Panc1 (cell line): ENCODE results near the gene ZNF662. TPM values are rescaled to one million over a fixed set of nuclear protein-coding genes. Genes with fewer than 3 reads are reported as not detected.

Experiments
- ATAC-seq: fragments of 200-7000 bp; cut with Tn5 transposase; 2 replicates; pipeline ENCODE4 v1.9.1; 2020; ENCODE audit warnings: mild to moderate bottlenecking, moderate library complexity
- BruUV-seq: library from RNA; stranded (reverse); fragments of 400-500 nt; replicated peaks from 2 replicates; lab custom pipeline; 2021; lab: Mats Ljungman, UMichigan
- CTCF ChIA-PET: fragments of 300-600 bp; sonication (Branson Sonifier 250); formaldehyde crosslinking; loops from one replicate; lab custom pipeline; 2022; ENCODE audit warnings: antibody characterized with exemption; lab: Charles Lee
- POLR2A ChIA-PET: fragments of 300-600 bp; sonication (Branson Sonifier 250); formaldehyde crosslinking; loops from one replicate; lab custom pipeline; 2022; ENCODE audit warnings: antibody characterized with exemption; lab: Charles Lee
- DNase-seq: peaks from one replicate; pipeline ENCODE4 v3.0.0-alpha.2; 2010; ENCODE audit warnings: low read depth, low spot score
- H3K27ac ChIP-seq: 2 replicates; pipeline ENCODE4 v1.5.1; 2011; ENCODE audit warnings: mild to moderate bottlenecking, low read length, inconsistent platforms
- H3K27me3 ChIP-seq: fragments of 200-500 bp; sonication (Bioruptor generic); 2 replicates; pipeline ENCODE4 v1.6.0; 2014; ENCODE audit warnings: low read length, inconsistent platforms; ENCODE audit not compliant: control insufficient read depth, insufficient read depth
- H3K36me3 ChIP-seq: fragments of 200-500 bp; sonication (Bioruptor generic); 2 replicates; pipeline ENCODE4 v1.5.1; 2014; ENCODE audit warnings: inconsistent platforms, mild to moderate bottlenecking, low read length, moderate library complexity; ENCODE audit not compliant: control insufficient read depth, insufficient read depth
- H3K4me1 ChIP-seq: 2 replicates; pipeline ENCODE4 v1.5.1; 2011; ENCODE audit warnings: inconsistent platforms, mild to moderate bottlenecking, low read length, moderate library complexity; ENCODE audit not compliant: control insufficient read depth, insufficient read depth
- H3K4me3 ChIP-seq, 2 experiments: 2 replicates each; pipeline ENCODE4 v1.5.1; 2011 to 2012; ENCODE audit warnings: low read depth in 2 of 2, low read length in 2 of 2, mild to moderate bottlenecking in 2 of 2, inconsistent platforms in 1 of 2, moderate library complexity in 1 of 2
- H3K9me3 ChIP-seq: fragments of 200-500 bp; sonication (Bioruptor generic); 2 replicates; pipeline ENCODE4 v1.5.1; 2014; ENCODE audit warnings: low read depth, mild to moderate bottlenecking, inconsistent platforms, low read length, moderate library complexity; ENCODE audit not compliant: control insufficient read depth, insufficient read depth
- CTCF ChIP-seq: fragments of 450-650 bp; IDR thresholded peaks from 2 replicates; pipeline ENCODE4 v1.5.1; 2017; ENCODE audit warnings: mild to moderate bottlenecking
- POLR2AphosphoS5 ChIP-seq: IDR thresholded peaks from 2 replicates; pipeline ENCODE4 v1.6.1; 2012; ENCODE audit warnings: mild to moderate bottlenecking, low read depth, low read length, moderate library complexity
- REST ChIP-seq, 2 experiments: IDR thresholded peaks; 2 replicates each; pipeline ENCODE4 v1.6.1; 2011 to 2012; ENCODE audit warnings: low read depth in 2 of 2, control low read depth in 1 of 2, low read length in 1 of 2, mild to moderate bottlenecking in 1 of 2, moderate library complexity in 1 of 2; ENCODE audit not compliant: insufficient read depth in 1 of 2
- SIN3A ChIP-seq: IDR thresholded peaks from 2 replicates; pipeline ENCODE4 v1.6.1; 2012; ENCODE audit warnings: low read depth, mild to moderate bottlenecking, low read length, moderate library complexity, borderline replicate concordance; ENCODE audit not compliant: insufficient read depth
- TCF7L2 ChIP-seq: IDR thresholded peaks from 2 replicates; pipeline ENCODE4 v1.6.1; 2011; ENCODE audit warnings: mild to moderate bottlenecking, low read depth, low read length, inconsistent platforms
- in situ Hi-C: cut with HindIII; loops from 2 replicates; pipeline ENCODE4 v1.10.0; 2016; ENCODE audit warnings: low sequenced_read_pairs, low pct_unique_long_range_greater_than_20kb
- intact Hi-C: fragments of 100-400 bp; cut with micrococcal nuclease; formaldehyde crosslinking; loops from one replicate; pipeline ENCODE4 v1.10.0; 2022; ENCODE audit not compliant: unreplicated experiment
- total RNA-seq: library from RNA; stranded (reverse); gene quantifications from one replicate; pipeline ENCODE4 v1.2.1, GENCODE V29; 2021; ENCODE audit not compliant: unreplicated experiment

ZNF662 gene
- total RNA-seq, 1 experiment from 2014 or later: not detected

- CTCF ChIA-PET: no interaction called here
- TF ChIP-seq CTCF (no peak), SIN3A (no peak), TCF7L2 (no peak), REST (IDR thresholded peaks at IDR 0.05; ENCODE audit: insufficient read depth in 1 of 2, low read depth in 2 of 2, low read length in 1 of 2) (no peak), POLR2AphosphoS5 (no peak)
- POLR2A ChIA-PET: no interaction called here
Measured at GRCh38 chr3:42864321-42864950, 41.5 kb upstream of the ZNF662 start.

GRCh38 chr3:42865256-42865655 is 40.7 kb upstream of the ZNF662 start:
- no peak for DNase-seq
- Histone ChIP-seq H3K4me3 (no peak overlapping the region), H3K27ac (no peak overlapping the region), H3K36me3 (no peaks in the 10 kb centered on the region), H3K27me3 (no peaks in the 10 kb centered on the region), H3K4me1 (no peaks in the 10 kb centered on the region), H3K9me3 (no peaks in the 10 kb centered on the region)
- TF ChIP-seq SIN3A: no peak
- no peak for TF ChIP-seq CTCF
- TF ChIP-seq TCF7L2: no peak
- TF ChIP-seq POLR2AphosphoS5: no peak
- no peak for TF ChIP-seq REST (IDR thresholded peaks at IDR 0.05; ENCODE audit: insufficient read depth in 1 of 2, low read depth in 2 of 2, low read length in 1 of 2)
- POLR2A ChIA-PET: no interaction called here
- intact Hi-C loops: no loop called here
- ATAC-seq: no peak
- in situ Hi-C loops: no loop called here
- CTCF ChIA-PET: no interaction called here
- no TSS peak for BruUV-seq

More at GRCh38 chr3:42864321-42864950, 41.5 kb upstream of the ZNF662 start:
- H3K27ac ChIP-seq: no peak overlapping the region
- ATAC-seq (no peak), DNase-seq (no peak)
- intact Hi-C loops (no loop called here), in situ Hi-C loops (no loop called here)
- H3K36me3 ChIP-seq: no peaks in the 10 kb centered on the region
- H3K27me3 ChIP-seq: no peaks in the 10 kb centered on the region
- BruUV-seq: no TSS peak
- no peaks in the 10 kb centered on the region for H3K9me3 ChIP-seq
- H3K4me3 ChIP-seq: no peak overlapping the region
- no peaks in the 10 kb centered on the region for H3K4me1 ChIP-seq
